H1 (cell line): Measurements from ENCODE around the gene DLL4. TPM values are rescaled to one million over a fixed set of nuclear protein-coding genes. Genes with fewer than 3 reads are reported as not detected.

Experiments used
- CTCF ChIA-PET: fragments of 300-600 bp; sonication (Branson Sonifier 250); formaldehyde crosslinking; loops from one replicate; lab custom pipeline; 2021; ENCODE audit not compliant: partially characterized antibody; lab: Charles Lee
- POLR2A ChIA-PET: fragments of 300-600 bp; sonication (Branson Sonifier 250); formaldehyde crosslinking; loops from one replicate; lab custom pipeline; 2021; ENCODE audit warnings: inconsistent platforms; ENCODE audit not compliant: partially characterized antibody; lab: Charles Lee
- DNase-seq, 2 experiments: peaks; one replicate each; pipeline versions ENCODE4 v3.0.0 to v3.0.0-alpha.2; 2010 to 2022; ENCODE audit warnings: low spot score in 2 of 2, low read depth in 1 of 2, mixed read lengths in 1 of 2
- FAIRE-seq: peaks from 2 replicates; lab custom pipeline; 2011; peaks lifted over from hg19 to GRCh38; lab: Jason Lieb, UNC
- H2AFZ ChIP-seq: 2 replicates; pipeline ENCODE4 v1.8.1; 2012; ENCODE audit warnings: low read length, inconsistent platforms
- H2AK5ac ChIP-seq: 2 replicates; pipeline ENCODE4 v1.6.1; 2013; ENCODE audit warnings: low read depth, low read length
- H2BK120ac ChIP-seq: replicated peaks from 2 replicates; pipeline ENCODE3; 2013; ENCODE audit warnings: low read depth, low read length, inconsistent platforms
- H2BK12ac ChIP-seq: 2 replicates; pipeline ENCODE4 v1.6.1; 2013; ENCODE audit warnings: low read depth, low read length
- H2BK15ac ChIP-seq: 2 replicates; pipeline ENCODE4 v1.6.1; 2013; ENCODE audit warnings: low read length
- H2BK20ac ChIP-seq: 2 replicates; pipeline ENCODE4 v1.6.1; 2013; ENCODE audit warnings: low read length
- H2BK5ac ChIP-seq: 2 replicates; pipeline ENCODE4 v1.6.1; 2013; ENCODE audit warnings: low read depth, low read length
- H3K14ac ChIP-seq: 2 replicates; pipeline ENCODE4 v1.6.1; 2013; ENCODE audit warnings: inconsistent platforms; ENCODE audit not compliant: insufficient read length
- H3K18ac ChIP-seq: 2 replicates; pipeline ENCODE4 v1.6.1; 2013; ENCODE audit warnings: low read length; ENCODE audit errors: extremely low read depth
- H3K23ac ChIP-seq: 2 replicates; pipeline ENCODE4 v1.6.1; 2013; ENCODE audit warnings: inconsistent platforms; ENCODE audit not compliant: insufficient read length
- H3K23me2 ChIP-seq: 2 replicates; pipeline ENCODE4 v1.6.1; 2013; ENCODE audit warnings: low read depth, low read length
- H3K27ac ChIP-seq: 2 replicates; pipeline ENCODE4 v1.6.1; 2011; ENCODE audit warnings: low read depth, low read length, inconsistent platforms
- H3K27me3 ChIP-seq, 4 experiments: replicated peaks in 1 of 4; 1 replicate in 1 of 4; 2 replicates in 3 of 4; pipeline versions ENCODE4 v1.6.1 to v1.8.1; 2011 to 2013; ENCODE audit warnings: low read length in 3 of 4, mild to moderate bottlenecking in 3 of 4, inconsistent platforms in 2 of 4, mixed read lengths in 2 of 4, moderate library complexity in 1 of 4; ENCODE audit not compliant: control insufficient read depth in 3 of 4, insufficient read depth in 3 of 4; ENCODE audit errors: extremely low read depth in 1 of 4
- H3K36me3 ChIP-seq, 4 experiments: 2 replicates each; pipeline versions ENCODE4 v1.6.1 to v1.8.1; 2011 to 2013; ENCODE audit warnings: mild to moderate bottlenecking in 4 of 4, low read length in 3 of 4, moderate library complexity in 2 of 4, control low read depth in 1 of 4, inconsistent platforms in 1 of 4; ENCODE audit not compliant: insufficient read depth in 4 of 4, control insufficient read depth in 2 of 4
- H3K4ac ChIP-seq: replicated peaks from 2 replicates; pipeline ENCODE3; 2013; ENCODE audit warnings: low read length, low read depth, mixed read lengths, inconsistent platforms; ENCODE audit not compliant: insufficient read length
- H3K4me1 ChIP-seq, 4 experiments: replicated peaks in 1 of 4; 1 replicate in 1 of 4; 2 replicates in 3 of 4; pipeline versions ENCODE4 v1.6.1 to v1.8.1; 2011 to 2013; ENCODE audit warnings: low read length in 3 of 4, inconsistent platforms in 2 of 4, mixed read lengths in 1 of 4; ENCODE audit not compliant: insufficient read depth in 4 of 4, control insufficient read depth in 3 of 4
- H3K4me2 ChIP-seq, 2 experiments: 2 replicates each; pipeline versions ENCODE4 v1.6.1 to v1.8.1; 2011 to 2013; ENCODE audit warnings: low read depth in 2 of 2, low read length in 2 of 2, control low read depth in 1 of 2, inconsistent platforms in 1 of 2, mild to moderate bottlenecking in 1 of 2; ENCODE audit not compliant: insufficient read depth in 1 of 2
- H3K4me3 ChIP-seq, 4 experiments: fragments of 200-600, 300-600 bp in 1 of 4; sonication (generic), shearing (Covaris generic), sonication (Bioruptor Twin) in 1 of 4; 2 replicates each; pipeline versions ENCODE4 v1.5.1 to v1.8.1; 2011 to 2016; ENCODE audit warnings: low read length in 4 of 4, low read depth in 3 of 4, control low read depth in 2 of 4, inconsistent platforms in 2 of 4, mild to moderate bottlenecking in 2 of 4, mixed read lengths in 1 of 4, moderate library complexity in 1 of 4; ENCODE audit not compliant: insufficient read depth in 2 of 4; ENCODE audit errors: extremely low read depth in 1 of 4
- H3K56ac ChIP-seq: replicated peaks from 2 replicates; pipeline ENCODE3; 2013; ENCODE audit warnings: low read depth, mild to moderate bottlenecking, mixed read lengths, low read length, inconsistent platforms; ENCODE audit not compliant: insufficient read length
- H3K79me1 ChIP-seq: 2 replicates; pipeline ENCODE4 v1.6.1; 2013; ENCODE audit warnings: low read depth, low read length, control low read depth
- H3K79me2 ChIP-seq, 2 experiments: 2 replicates each; pipeline versions ENCODE4 v1.6.1 to v1.8.1; 2012 to 2013; ENCODE audit warnings: low read length in 2 of 2, mild to moderate bottlenecking in 2 of 2, inconsistent platforms in 1 of 2; ENCODE audit not compliant: insufficient read depth in 2 of 2, control insufficient read depth in 1 of 2
- H3K9ac ChIP-seq, 4 experiments: replicated peaks in 1 of 4; 1 replicate in 1 of 4; 2 replicates in 3 of 4; pipeline versions ENCODE4 v1.6.1 to v1.8.1; 2011 to 2013; ENCODE audit warnings: low read depth in 3 of 4, low read length in 3 of 4, control low read depth in 2 of 4, mild to moderate bottlenecking in 2 of 4, moderate library complexity in 2 of 4, inconsistent platforms in 1 of 4; ENCODE audit errors: extremely low read depth in 1 of 4
- H3K9me3 ChIP-seq, 2 experiments: 2 replicates each; pipeline versions ENCODE4 v1.6.1 to v1.8.1; 2012 to 2013; ENCODE audit warnings: mild to moderate bottlenecking in 2 of 2, moderate library complexity in 2 of 2, control low read depth in 1 of 2, inconsistent platforms in 1 of 2, low read depth in 1 of 2, low read length in 1 of 2, mixed read lengths in 1 of 2; ENCODE audit not compliant: insufficient read depth in 2 of 2
- H4K20me1 ChIP-seq, 2 experiments: replicated peaks in 1 of 2; 2 replicates each; pipeline versions ENCODE3 to v1.8.1; 2011 to 2013; ENCODE audit warnings: inconsistent platforms in 2 of 2, low read length in 2 of 2, mild to moderate bottlenecking in 1 of 2; ENCODE audit not compliant: insufficient read depth in 2 of 2, control insufficient read depth in 1 of 2
- H4K5ac ChIP-seq: 2 replicates; pipeline ENCODE4 v1.6.1; 2013; ENCODE audit warnings: low read length, low read depth, mixed read lengths, inconsistent platforms; ENCODE audit not compliant: insufficient read length
- H4K8ac ChIP-seq: 2 replicates; pipeline ENCODE4 v1.8.0; 2013; ENCODE audit warnings: mild to moderate bottlenecking, moderate library complexity, low read length, inconsistent platforms; ENCODE audit not compliant: insufficient read depth; ENCODE audit errors: extremely low read depth
- H4K91ac ChIP-seq: replicated peaks from 2 replicates; pipeline ENCODE3; 2013; ENCODE audit warnings: low read length, mixed read lengths, inconsistent platforms; ENCODE audit not compliant: insufficient read length
- KDM1A ChIP-seq: fragments of 200-600, 300-600 bp; sonication (generic); IDR thresholded peaks from 2 replicates; pipeline ENCODE4 v1.7.1; 2016; ENCODE audit warnings: mild to moderate bottlenecking, low read length, borderline replicate concordance
- RFX5 ChIP-seq: IDR thresholded peaks from 2 replicates; pipeline ENCODE4 v1.6.1; 2011; ENCODE audit warnings: low read depth, low read length, improper control_type of control experiment, borderline replicate concordance
- WGBS, 2 experiments: shearing (Covaris generic) in 1 of 2; methylation state at CpG; one replicate each; pipeline versions ENCODE4 v1.1.6 to v1.1.7; 2013 to 2015; ENCODE audit warnings: low lambda C conversion rate in 2 of 2, mixed read lengths in 2 of 2, inconsistent platforms in 1 of 2, low coverage in 1 of 2, missing lambda C conversion rate in 1 of 2; ENCODE audit not compliant: insufficient replicate concordance in 2 of 2, insufficient coverage in 1 of 2, insufficient read length in 1 of 2; ENCODE audit errors: extremely low coverage in 1 of 2, missing lambda C conversion rate in 1 of 2; 5-methylcytosine and 5-hydroxymethylcytosine counted together
- polyA plus RNA-seq, 7 experiments: library from polyadenylated mRNA; depleted of rRNA in 3 of 7; stranded (reverse) in 5 of 7; unstranded in 2 of 7; fragments of >200 nt in 5 of 7; fragments of 200-250 nt in 2 of 7; gene quantifications; 1 replicate in 5 of 7; 2 replicates in 1 of 7; 4 replicates in 1 of 7; pipeline versions ENCODE4 v1.2.1 to v1.2.3, GENCODE V29; 2011 to 2013; ENCODE audit warnings: missing spikeins in 2 of 7, mixed read lengths in 2 of 7
- total RNA-seq: library from RNA; stranded (reverse); fragmentation: NEBNext Ultra II Directional; extraction: Animal tissue kit (Norgen Biotek cat#: 25700); gene quantifications from 2 replicates; pipeline ENCODE4 v1.2.1, GENCODE V29; 2021

DLL4 gene
- total and polyA plus RNA-seq, 2 of the 8 experiments (the other 6 are each of a cell fraction or from before 2014, with no cell fraction given), result 0.23 to 0.60 TPM

GRCh38 chr15:40915116-40915661 lies 14.0 kb upstream of the DLL4 start:
- POLR2A ChIA-PET, result interaction anchor here (0.6 to 43.8 kb wide), 7 partner anchors 9 to 109 kb away, joined by 3 to 1505 read pairs (median 8); partner anchors contain the start of genes CHAC1 and DLL4
- H4K8ac ChIP-seq, result no peak overlapping the region
- H4K5ac ChIP-seq, result no peak overlapping the region
- H2BK120ac ChIP-seq, result no peak overlapping the region
- no peaks in the 10 kb centered on the region for H3K9me3 ChIP-seq
- no peak overlapping the region for H4K91ac ChIP-seq
- H2AFZ ChIP-seq, result no peak overlapping the region
- no peak overlapping the region for H3K4me3 ChIP-seq
- 0 out of 2 replicates have a peak overlapping the region, but pooled peaks have one; percentile 33 for H2BK12ac ChIP-seq
- DNase-seq (no peak), FAIRE-seq (no peak)
- H3K79me2 ChIP-seq, result no peaks in the 10 kb centered on the region
- H2BK15ac ChIP-seq, result no peak overlapping the region
- H3K23ac ChIP-seq, result no peak overlapping the region
- peaks cover 4% of the 10 kb centered on the region; the same call in 1 of the 2 replicates for H3K23me2 ChIP-seq
- H3K4me2 ChIP-seq, result no peak overlapping the region
- peaks cover 0 to 16% (median 1%) of the 10 kb centered on the region in 4 experiments; a peak in 4 of 7 replicates for H3K27me3 ChIP-seq
- WGBS, 2 experiments, result 86% methylated on average over 8 of the region's 12 CpGs; no CpG with 5 or more reads in 1 of the 2 experiments
- H3K4ac ChIP-seq, result no peak overlapping the region
- no peak overlapping the region for H3K14ac ChIP-seq
- peaks cover 0 to 34% (median 11%) of the 10 kb centered on the region in 4 experiments; a peak in 4 of 7 replicates for H3K4me1 ChIP-seq
- no peak overlapping the region for H2BK20ac ChIP-seq
- no peak overlapping the region for H3K27ac ChIP-seq
- no peak overlapping the region for H3K18ac ChIP-seq
- no peak overlapping the region for H2AK5ac ChIP-seq
- H2BK5ac ChIP-seq, result no peak overlapping the region
- CTCF ChIA-PET, result interaction anchor here (0.6 to 24.4 kb wide), 17 partner anchors 12 to 548 kb away, joined by 3 to 619 read pairs (median 3); partner anchors contain the start of genes CHAC1, DLL4 and VPS18
- H3K56ac ChIP-seq, result no peak overlapping the region
- no peaks in the 10 kb centered on the region for H3K79me1 ChIP-seq
- no peaks in the 10 kb centered on the region for H4K20me1 ChIP-seq
- peak; percentile 4; the same call in 1 of the 2 replicates for TF ChIP-seq KDM1A
- TF ChIP-seq RFX5, result no peak
- H3K9ac ChIP-seq, result no peak overlapping the region
- no peaks in the 10 kb centered on the region for H3K36me3 ChIP-seq
